GM23338 (cell line): ENCODE measurements around the gene GGN.

ENCODE experiments used
- CTCF ChIP-seq, 2 experiments: fragments of 200-600 bp in 1 of 2; sonication (generic) in 1 of 2; conservative IDR thresholded peaks; 2 replicates each; pipeline versions ENCODE4 v1.5.1 to v1.6.1; 2016 to 2017; ENCODE audit warnings: antibody characterized with exemption in 2 of 2, low read depth in 2 of 2, mild to moderate bottlenecking in 2 of 2, moderate library complexity in 1 of 2
- REST ChIP-seq: IDR thresholded peaks from one replicate; pipeline ENCODE4 v1.6.1; 2018; ENCODE audit warnings: antibody characterized with exemption; ENCODE audit not compliant: unreplicated experiment

DNA sequence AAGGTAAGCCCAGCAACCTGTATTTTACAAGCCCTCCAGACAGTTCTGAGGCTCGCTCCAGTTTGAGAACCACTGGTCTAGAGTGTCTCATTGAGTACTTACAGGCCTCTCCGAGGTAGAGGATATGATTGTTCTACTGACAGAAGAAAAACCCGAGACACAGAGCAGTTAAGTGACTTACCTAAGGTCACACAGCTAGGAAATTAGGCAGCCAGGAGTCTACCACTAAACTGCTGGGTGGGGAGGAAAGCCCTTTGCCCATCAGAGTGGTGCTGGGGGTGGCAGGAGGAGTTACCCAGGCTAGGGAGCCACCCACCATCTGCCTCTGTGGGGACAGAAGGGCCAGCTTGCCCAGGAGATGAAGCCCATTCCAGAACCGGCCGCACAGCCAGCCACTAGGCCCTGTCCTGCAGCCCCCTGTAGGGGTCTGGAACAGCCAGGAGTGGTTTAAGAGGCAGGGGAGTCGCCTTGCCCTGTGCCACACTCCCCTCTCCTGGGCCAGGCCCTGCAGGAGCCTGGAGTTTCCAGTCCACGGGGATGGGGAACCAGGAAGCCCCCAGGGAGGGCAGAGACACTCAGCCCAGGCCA, 37.5 kb upstream of the GGN start:
- TF ChIP-seq CTCF (conservative IDR thresholded peaks at IDR 0.05; ENCODE audit: low read depth in 2 of 2): no peak
- no peak for TF ChIP-seq REST
